IMR-90 (cell line): ENCODE measurements around the gene EYS. TPM values are rescaled to one million over a fixed set of nuclear protein-coding genes. Genes with fewer than 3 reads are reported as not detected.

Experiments used
- ATAC-seq: fragments of 200-7000 bp; cut with Tn5 transposase; 2 replicates; pipeline ENCODE4 v1.9.1; 2020; ENCODE audit warnings: low read depth, mild to moderate bottlenecking, moderate library complexity
- BruUV-seq: library from RNA; stranded (reverse); fragments of 400-500 nt; replicated peaks from 2 replicates; lab custom pipeline; 2021; lab: Mats Ljungman, UMichigan
- CTCF ChIA-PET: fragments of 300-600 bp; formaldehyde crosslinking; extraction: SDS; loops from one replicate; lab custom pipeline; 2021; ENCODE audit warnings: antibody characterized with exemption; lab: Yijun Ruan, JAX
- POLR2A ChIA-PET: fragments of 300-600 bp; sonication (Branson Sonifier 250); formaldehyde crosslinking; loops from one replicate; lab custom pipeline; 2022; ENCODE audit warnings: antibody characterized with exemption; ENCODE audit not compliant: unreplicated experiment; lab: Charles Lee
- DNase-seq: peaks from one replicate; pipeline ENCODE4 v3.0.0; 2013
- H2AFZ ChIP-seq: replicated peaks from 2 replicates; pipeline ENCODE3; 2013; ENCODE audit warnings: low read length, mild to moderate bottlenecking; ENCODE audit not compliant: poor library complexity
- H2AK5ac ChIP-seq: 2 replicates; pipeline ENCODE4 v1.6.1; 2013; ENCODE audit warnings: low read depth, low read length, inconsistent platforms
- H2AK9ac ChIP-seq: replicated peaks from 2 replicates; pipeline ENCODE3; 2013; ENCODE audit warnings: mild to moderate bottlenecking, low read depth, low read length, moderate library complexity; ENCODE audit not compliant: poor library complexity
- H2BK120ac ChIP-seq: 2 replicates; pipeline ENCODE4 v1.6.1; 2013; ENCODE audit warnings: low read depth, low read length, inconsistent platforms
- H2BK15ac ChIP-seq: 3 replicates; pipeline ENCODE4 v1.6.1; 2013; ENCODE audit warnings: low read depth, low read length, inconsistent platforms
- H2BK20ac ChIP-seq: 2 replicates; pipeline ENCODE4 v1.6.1; 2013; ENCODE audit warnings: low read depth, mild to moderate bottlenecking, inconsistent platforms, low read length, moderate library complexity
- H2BK5ac ChIP-seq: 2 replicates; pipeline ENCODE4 v1.6.1; 2013; ENCODE audit warnings: mild to moderate bottlenecking, low read depth, low read length, inconsistent platforms; ENCODE audit not compliant: poor library complexity, severe bottlenecking
- H3K14ac ChIP-seq: replicated peaks from 2 replicates; pipeline ENCODE4 v1.6.1; 2013; ENCODE audit warnings: low read depth, low read length, inconsistent platforms
- H3K18ac ChIP-seq: 2 replicates; pipeline ENCODE4 v1.6.1; 2013; ENCODE audit warnings: low read depth, low read length, control low read depth
- H3K23ac ChIP-seq: 2 replicates; pipeline ENCODE4 v1.6.1; 2013; ENCODE audit warnings: low read depth, low read length, inconsistent platforms
- H3K27ac ChIP-seq: 2 replicates; pipeline ENCODE4 v1.5.1; 2013; ENCODE audit warnings: mild to moderate bottlenecking, control low read depth, low read length; ENCODE audit not compliant: insufficient read depth
- H3K27me3 ChIP-seq: 2 replicates; pipeline ENCODE4 v1.6.1; 2013; ENCODE audit warnings: low read length; ENCODE audit not compliant: control insufficient read depth, insufficient read depth
- H3K36me3 ChIP-seq: 2 replicates; pipeline ENCODE4 v1.6.1; 2013; ENCODE audit warnings: low read length, mixed read lengths; ENCODE audit not compliant: control insufficient read depth, insufficient read depth
- H3K4ac ChIP-seq: 2 replicates; pipeline ENCODE4 v1.6.1; 2013; ENCODE audit warnings: low read depth, low read length, inconsistent platforms
- H3K4me1 ChIP-seq: 2 replicates; pipeline ENCODE4 v1.6.1; 2013; ENCODE audit warnings: low read length, mixed read lengths; ENCODE audit not compliant: control insufficient read depth, insufficient read depth
- H3K4me2 ChIP-seq: 2 replicates; pipeline ENCODE4 v1.6.1; 2013; ENCODE audit warnings: low read depth, mild to moderate bottlenecking, control low read depth, low read length, moderate library complexity
- H3K4me3 ChIP-seq: 2 replicates; pipeline ENCODE4 v1.5.1; 2013; ENCODE audit warnings: low read depth, mild to moderate bottlenecking, control low read depth, low read length, moderate library complexity; ENCODE audit not compliant: insufficient read depth
- H3K56ac ChIP-seq: 2 replicates; pipeline ENCODE4 v1.6.1; 2013; ENCODE audit warnings: low read length, inconsistent platforms; ENCODE audit not compliant: insufficient read depth; ENCODE audit errors: extremely low read depth
- H3K79me1 ChIP-seq, 2 experiments: 2 replicates each; pipeline ENCODE4 v1.6.1; 2013; ENCODE audit warnings: low read length in 2 of 2, inconsistent platforms in 1 of 2, low read depth in 1 of 2
- H3K9ac ChIP-seq: 2 replicates; pipeline ENCODE4 v1.6.1; 2013; ENCODE audit warnings: low read depth, low read length, control low read depth
- H3K9me1 ChIP-seq: 2 replicates; pipeline ENCODE4 v1.6.1; 2013; ENCODE audit warnings: low read length, inconsistent platforms; ENCODE audit not compliant: insufficient read depth
- H3K9me3 ChIP-seq: 2 replicates; pipeline ENCODE4 v1.6.1; 2013; ENCODE audit warnings: low read length; ENCODE audit not compliant: control insufficient read depth, insufficient read depth
- H4K20me1 ChIP-seq: 2 replicates; pipeline ENCODE4 v1.6.1; 2013; ENCODE audit warnings: low read length, inconsistent platforms; ENCODE audit not compliant: insufficient read depth
- H4K5ac ChIP-seq: 2 replicates; pipeline ENCODE4 v1.6.1; 2013; ENCODE audit warnings: mild to moderate bottlenecking, low read depth, low read length, control low read depth
- H4K8ac ChIP-seq, 2 experiments: 2 replicates each; pipeline ENCODE4 v1.6.1; 2013; ENCODE audit warnings: low read depth in 2 of 2, low read length in 2 of 2, control low read depth in 1 of 2, inconsistent platforms in 1 of 2
- H4K91ac ChIP-seq: 2 replicates; pipeline ENCODE4 v1.6.1; 2013; ENCODE audit warnings: low read depth, low read length, inconsistent platforms; ENCODE audit not compliant: insufficient read depth
- BHLHE40 ChIP-seq: fragments of 150-350 bp; IDR thresholded peaks from 2 replicates; pipeline ENCODE4 v1.6.1; 2016; ENCODE audit warnings: mild to moderate bottlenecking, low read depth, low read length
- CEBPB ChIP-seq: IDR thresholded peaks from 2 replicates; pipeline ENCODE4 v1.6.1; 2012; ENCODE audit warnings: low read depth, low read length, improper control_type of control experiment
- CTCF ChIP-seq: conservative IDR thresholded peaks from 2 replicates; pipeline ENCODE4 v1.5.1; 2012; ENCODE audit warnings: mild to moderate bottlenecking, low read depth, low read length, improper control_type of control experiment
- ELK1 ChIP-seq: fragments of 150-350 bp; IDR thresholded peaks from 2 replicates; pipeline ENCODE4 v1.6.1; 2016; ENCODE audit warnings: low read depth, mild to moderate bottlenecking, low read length, moderate library complexity, borderline replicate concordance
- FOS ChIP-seq: fragments of 150-350 bp; IDR thresholded peaks from 2 replicates; pipeline ENCODE4 v1.6.1; 2016; ENCODE audit warnings: low read depth, low read length
- MAFK ChIP-seq: IDR thresholded peaks from 2 replicates; pipeline ENCODE4 v1.6.1; 2012; ENCODE audit warnings: low read depth, low read length, improper control_type of control experiment
- NFE2L2 ChIP-seq: fragments of 150-350 bp; IDR thresholded peaks from 2 replicates; pipeline ENCODE4 v1.6.1; 2016; ENCODE audit warnings: low read depth, mild to moderate bottlenecking, low read length
- POLR2A ChIP-seq: IDR thresholded peaks from 2 replicates; pipeline ENCODE4 v1.6.1; 2012; ENCODE audit warnings: mild to moderate bottlenecking, low read depth, low read length
- RAD21 ChIP-seq: IDR thresholded peaks from 2 replicates; pipeline ENCODE4 v1.6.1; 2012; ENCODE audit warnings: low read length, improper control_type of control experiment
- RCOR1 ChIP-seq: IDR thresholded peaks from 2 replicates; pipeline ENCODE4 v1.6.1; 2012; ENCODE audit warnings: mild to moderate bottlenecking, low read length, improper control_type of control experiment; ENCODE audit not compliant: insufficient replicate concordance
- RFX5 ChIP-seq: IDR thresholded peaks from 2 replicates; pipeline ENCODE4 v1.8.0; 2012; ENCODE audit warnings: low read depth, mild to moderate bottlenecking, low read length, moderate library complexity
- SMC3 ChIP-seq: fragments of 150-350 bp; IDR thresholded peaks from 2 replicates; pipeline ENCODE4 v1.6.1; 2016; ENCODE audit warnings: low read depth, mild to moderate bottlenecking, antibody characterized with exemption, low read length, moderate library complexity
- USF2 ChIP-seq: fragments of 150-350 bp; IDR thresholded peaks from 2 replicates; pipeline ENCODE4 v1.6.1; 2017; ENCODE audit warnings: mild to moderate bottlenecking, antibody characterized with exemption, low read length, low read depth
- WGBS, 2 experiments: methylation state at CpG; one replicate each; pipeline versions ENCODE4 v1.1.5 to v1.1.7; 2013; ENCODE audit warnings: missing lambda C conversion rate in 2 of 2; ENCODE audit not compliant: insufficient read length in 1 of 2; ENCODE audit errors: extremely low coverage in 2 of 2; 5-methylcytosine and 5-hydroxymethylcytosine counted together
- dilution Hi-C: fragments of 300-500 bp; cut with HindIII; formaldehyde crosslinking; loops from one replicate; pipeline ENCODE4 v1.14.3; 2018; ENCODE audit warnings: low sequenced_read_pairs; ENCODE audit not compliant: unreplicated experiment
- in situ Hi-C: fragments of 300-500 bp; cut with MboI; formaldehyde crosslinking; loops from 3 replicates; pipeline ENCODE4 v1.14.3; 2019; ENCODE audit warnings: low sequenced_read_pairs, inconsistent platforms, mixed read lengths
- intact Hi-C: fragments of 100-400 bp; cut with micrococcal nuclease; formaldehyde crosslinking; loops from 2 replicates; pipeline ENCODE4 v1.10.0; 2022
- polyA plus RNA-seq, 3 experiments: library from polyadenylated mRNA; depleted of rRNA; stranded (reverse); fragments of >200 nt; gene quantifications; 2 replicates each; pipeline ENCODE4 v1.2.3, GENCODE V29; 2012; ENCODE audit warnings: low replicate concordance in 1 of 3
- total RNA-seq: library from RNA; depleted of rRNA; stranded (reverse); fragments of >200 nt; gene quantifications from 2 replicates; pipeline ENCODE4 v1.2.3, GENCODE V29; 2012

EYS gene
- total and polyA plus RNA-seq, 2 of the 4 experiments (the other 2 are of a cell fraction): under 0.01 TPM; not detected in 1

- DNase-seq: no peak
- Histone ChIP-seq H3K4me2 (no peak overlapping the region), H4K5ac (no peak overlapping the region), H2AK9ac (no peak overlapping the region), H3K4me1 (no peaks in the 10 kb centered on the region), H3K9me1 (no peaks in the 10 kb centered on the region), H3K4me3 (no peak overlapping the region), H3K18ac (no peak overlapping the region), H2BK5ac (no peak overlapping the region), H3K27ac (no peak overlapping the region), H3K9ac (no peak overlapping the region), H2BK20ac (no peak overlapping the region), H2AK5ac (no peak overlapping the region), H2BK120ac (no peak overlapping the region), H3K36me3 (no peaks in the 10 kb centered on the region), H2BK15ac (no peak overlapping the region), H3K9me3 (no peaks in the 10 kb centered on the region), H3K4ac (no peak overlapping the region), H3K27me3 (no peaks in the 10 kb centered on the region), H3K56ac (no peak overlapping the region), H4K20me1 (no peaks in the 10 kb centered on the region), H4K8ac (no peak overlapping the region), H3K14ac (no peak overlapping the region), H4K91ac (no peak overlapping the region), H3K79me1 (no peaks in the 10 kb centered on the region), H2AFZ (no peak overlapping the region), H3K23ac (no peak overlapping the region)
- ATAC-seq: no peak
- intact Hi-C loops (no loop called here), in situ Hi-C loops (no loop called here), dilution Hi-C loops (no loop called here)
- no CpG with 5 or more reads among the region's 2 CpGs for WGBS, 2 experiments
- TF ChIP-seq USF2 (no peak), NFE2L2 (no peak), BHLHE40 (no peak), RAD21 (no peak), RFX5 (no peak), ELK1 (no peak), SMC3 (no peak), FOS (no peak), POLR2A (no peak), CTCF (no peak), CEBPB (no peak), MAFK (no peak), RCOR1 (no peak)
- ChIA-PET CTCF (no interaction called here), POLR2A (no interaction called here)
- no TSS peak for BruUV-seq
Observed at GRCh38 chr6:64786736-64787135, 920.3 kb downstream of the EYS start.
